ENCODE measurements around the gene EIF4E1B. TPM values are rescaled to one million over a fixed set of nuclear protein-coding genes. Genes with fewer than 3 reads are reported as not detected.

The EIF4E1B gene
- total and polyA plus RNA-seq, 2 donors (not counting 1 experiment from before 2014, with no cell fraction given): not detected

DNA sequence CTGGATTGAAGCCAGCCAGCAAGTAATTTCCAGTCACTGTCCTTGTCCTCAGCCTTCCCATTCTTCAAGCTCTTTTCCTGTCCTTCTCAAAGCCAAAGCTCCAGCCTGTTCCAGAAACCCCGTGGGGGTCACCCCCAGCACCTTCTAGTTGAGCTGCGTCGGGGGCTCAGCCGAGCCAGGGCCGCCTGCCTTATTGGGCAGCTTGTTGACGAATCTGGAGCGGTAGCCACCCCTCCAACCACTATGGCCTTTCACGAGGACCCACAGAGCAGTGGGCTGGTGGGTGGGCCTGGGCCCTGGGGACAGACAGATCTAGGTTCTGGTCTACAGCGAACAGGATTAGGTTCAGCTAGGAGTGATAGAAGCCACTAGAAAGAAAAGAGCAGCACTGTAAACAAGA lies 64.2 kb downstream of the EIF4E1B start:
- H3K79me2 ChIP-seq (ENCODE audit: control insufficient read depth, insufficient read depth, low read length): no peaks in the 10 kb centered on the region
- H3K9ac ChIP-seq (ENCODE audit: insufficient read depth, low read length): no peak overlapping the region
- H3K27me3 ChIP-seq (ENCODE audit: control insufficient read depth, insufficient read depth, low read length): peaks cover 50% of the 10 kb centered on the region

DNA sequence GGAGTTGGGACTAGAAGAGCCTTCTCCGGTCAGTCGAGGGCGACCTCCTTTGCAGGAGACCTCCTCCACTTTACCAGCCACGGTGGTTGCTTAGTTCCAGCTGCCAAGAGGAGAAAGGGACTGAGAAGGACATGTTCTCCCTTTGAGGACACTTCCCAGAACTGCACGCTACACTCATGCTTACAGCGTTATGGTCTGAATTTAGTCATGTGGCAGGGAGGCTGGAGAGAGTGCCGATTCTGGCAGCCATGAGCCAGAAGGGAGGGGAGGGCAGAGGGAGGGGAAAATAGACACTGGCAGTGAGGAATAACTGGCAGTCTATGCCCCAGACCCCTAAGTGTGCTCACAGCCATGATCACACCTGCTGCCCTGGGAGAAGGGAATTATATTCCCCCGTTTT lies 64.6 kb downstream of the EIF4E1B start:
- H3K9ac ChIP-seq (ENCODE audit: insufficient read depth, low read length): no peak overlapping the region
- H3K27ac ChIP-seq (ENCODE audit: insufficient read depth, low read length): no peak overlapping the region
- H3K27me3 ChIP-seq (ENCODE audit: control insufficient read depth, insufficient read depth, low read length): peaks cover 49% of the 10 kb centered on the region
- H3K36me3 ChIP-seq (ENCODE audit: control insufficient read depth, insufficient read depth, low read length): no peaks in the 10 kb centered on the region
- no peak for DNase-seq (ENCODE audit: low read depth in 2 of 2)
- TF ChIP-seq EZH2 (IDR thresholded peaks at IDR 0.05; ENCODE audit: low read length, missing control alignments): no peak
- TF ChIP-seq, protein P1, sequence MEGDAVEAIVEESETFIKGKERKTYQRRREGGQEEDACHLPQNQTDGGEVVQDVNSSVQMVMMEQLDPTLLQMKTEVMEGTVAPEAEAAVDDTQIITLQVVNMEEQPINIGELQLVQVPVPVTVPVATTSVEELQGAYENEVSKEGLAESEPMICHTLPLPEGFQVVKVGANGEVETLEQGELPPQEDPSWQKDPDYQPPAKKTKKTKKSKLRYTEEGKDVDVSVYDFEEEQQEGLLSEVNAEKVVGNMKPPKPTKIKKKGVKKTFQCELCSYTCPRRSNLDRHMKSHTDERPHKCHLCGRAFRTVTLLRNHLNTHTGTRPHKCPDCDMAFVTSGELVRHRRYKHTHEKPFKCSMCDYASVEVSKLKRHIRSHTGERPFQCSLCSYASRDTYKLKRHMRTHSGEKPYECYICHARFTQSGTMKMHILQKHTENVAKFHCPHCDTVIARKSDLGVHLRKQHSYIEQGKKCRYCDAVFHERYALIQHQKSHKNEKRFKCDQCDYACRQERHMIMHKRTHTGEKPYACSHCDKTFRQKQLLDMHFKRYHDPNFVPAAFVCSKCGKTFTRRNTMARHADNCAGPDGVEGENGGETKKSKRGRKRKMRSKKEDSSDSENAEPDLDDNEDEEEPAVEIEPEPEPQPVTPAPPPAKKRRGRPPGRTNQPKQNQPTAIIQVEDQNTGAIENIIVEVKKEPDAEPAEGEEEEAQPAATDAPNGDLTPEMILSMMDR (conservative IDR thresholded peaks at IDR 0.05 in 1 of 2, IDR thresholded peaks at IDR 0.05 in 1 of 2; ENCODE audit: low read depth in 1 of 2, low read length in 2 of 2): no peak
- no peak overlapping the region for H3K4me2 ChIP-seq (ENCODE audit: extremely low read depth, insufficient read depth, low read length)
- H3K4me3 ChIP-seq (replicated peaks in 1 of 4; ENCODE audit: control extremely low read depth in 1 of 4, insufficient read depth in 1 of 4, low read depth in 3 of 4, low read length in 4 of 4): no peak overlapping the region
- H3K79me2 ChIP-seq (ENCODE audit: control insufficient read depth, insufficient read depth, low read length): no peaks in the 10 kb centered on the region
- H2AFZ ChIP-seq (ENCODE audit: low read length): no peak overlapping the region
- no peaks in the 10 kb centered on the region for H3K4me1 ChIP-seq (ENCODE audit: control insufficient read depth, extremely low read depth, insufficient read depth, low read length)
- H3K9me3 ChIP-seq (ENCODE audit: control insufficient read depth, insufficient read depth, low read depth, low read length): no peaks in the 10 kb centered on the region
- H4K20me1 ChIP-seq (ENCODE audit: control insufficient read depth, extremely low read depth, insufficient read depth, low read length): no peaks in the 10 kb centered on the region

More for the DNA sequence above, 64.2 kb downstream of the EIF4E1B start:
- H4K20me1 ChIP-seq (ENCODE audit: control insufficient read depth, extremely low read depth, insufficient read depth, low read length): no peaks in the 10 kb centered on the region
- no peak overlapping the region for H3K4me2 ChIP-seq (ENCODE audit: extremely low read depth, insufficient read depth, low read length)
- no peaks in the 10 kb centered on the region for H3K9me3 ChIP-seq (ENCODE audit: control insufficient read depth, insufficient read depth, low read depth, low read length)
- DNase-seq (ENCODE audit: low read depth in 2 of 2): no peak
- no peaks in the 10 kb centered on the region for H3K4me1 ChIP-seq (ENCODE audit: control insufficient read depth, extremely low read depth, insufficient read depth, low read length)
- no peaks in the 10 kb centered on the region for H3K36me3 ChIP-seq (ENCODE audit: control insufficient read depth, insufficient read depth, low read length)
- TF ChIP-seq EZH2 (IDR thresholded peaks at IDR 0.05; ENCODE audit: low read length, missing control alignments): no peak
- TF ChIP-seq, protein P1 (conservative IDR thresholded peaks at IDR 0.05 in 1 of 2, IDR thresholded peaks at IDR 0.05 in 1 of 2; ENCODE audit: low read depth in 1 of 2, low read length in 2 of 2): no peak
- no peak overlapping the region for H3K27ac ChIP-seq (ENCODE audit: insufficient read depth, low read length)
- no peak overlapping the region for H3K4me3 ChIP-seq (replicated peaks in 1 of 4; ENCODE audit: control extremely low read depth in 1 of 4, insufficient read depth in 1 of 4, low read depth in 3 of 4, low read length in 4 of 4)
- no peak overlapping the region for H2AFZ ChIP-seq (ENCODE audit: low read length)

Other genes with a start within 250 kb of the EIF4E1B start
- gene NOP16, start 242.1 kb upstream of the EIF4E1B start, total RNA-seq: 10.3 and 11.1 TPM in 2 replicates
- 26.3 and 49.7 TPM in 2 replicates for gene NOP16, start 242.1 kb upstream of the EIF4E1B start, polyA plus RNA-seq
- 41.6 and 54.7 TPM in 2 replicates for gene HIGD2A, start 241.9 kb upstream of the EIF4E1B start, total RNA-seq
- 77.6 and 94.9 TPM in 2 replicates for gene HIGD2A, start 241.9 kb upstream of the EIF4E1B start, polyA plus RNA-seq
- gene CLTB, start 214.1 kb upstream of the EIF4E1B start, total RNA-seq: 74.2 and 94.3 TPM in 2 replicates
- 90.8 and 116 TPM in 2 replicates for gene CLTB, start 214.1 kb upstream of the EIF4E1B start, polyA plus RNA-seq
- gene FAF2, start 182.3 kb upstream of the EIF4E1B start, total RNA-seq: 35.4 and 38.5 TPM in 2 replicates
- 54.7 and 55.5 TPM in 2 replicates for gene FAF2, start 182.3 kb upstream of the EIF4E1B start, polyA plus RNA-seq
- gene RNF44, start 93.3 kb upstream of the EIF4E1B start, total RNA-seq: 2.3 and 2.6 TPM in 2 replicates
- gene RNF44, start 93.3 kb upstream of the EIF4E1B start, polyA plus RNA-seq: 1.4 and 2.4 TPM in 2 replicates
- under 0.01 TPM in 1 of 2 replicates, not detected in the other for gene CDHR2, start 81.3 kb upstream of the EIF4E1B start, total RNA-seq
- not detected in 2 replicates for gene CDHR2, start 81.3 kb upstream of the EIF4E1B start, polyA plus RNA-seq
- gene GPRIN1, start 20.5 kb upstream of the EIF4E1B start, total RNA-seq: 4.9 and 6.3 TPM in 2 replicates
- gene GPRIN1, start 20.5 kb upstream of the EIF4E1B start, polyA plus RNA-seq: 1.9 and 5.0 TPM in 2 replicates
- 0.17 TPM in 1 of 2 replicates, not detected in the other for gene SNCB, start 141 bp upstream of the EIF4E1B start, total RNA-seq
- gene SNCB, start 141 bp upstream of the EIF4E1B start, polyA plus RNA-seq: 0.22 and 2.3 TPM in 2 replicates
- gene TSPAN17, start 16.8 kb downstream of the EIF4E1B start, total RNA-seq: 29.0 and 35.2 TPM in 2 replicates
- gene TSPAN17, start 16.8 kb downstream of the EIF4E1B start, polyA plus RNA-seq: 34.8 and 43.5 TPM in 2 replicates
- not detected in 2 replicates for gene UNC5A, start 179.9 kb downstream of the EIF4E1B start, total RNA-seq
- 0.01 TPM in 1 of 2 replicates, not detected in the other for gene UNC5A, start 179.9 kb downstream of the EIF4E1B start, polyA plus RNA-seq